Spleen (tissue), 11 donors: Measurements from ENCODE around the gene NUMB. TPM values are rescaled to one million over a fixed set of nuclear protein-coding genes. Genes with fewer than 3 reads are reported as not detected.

Source experiments
- DNase-seq: peaks from one replicate; pipeline ENCODE4 v3.0.0-alpha.2; 2020
- H3K27ac ChIP-seq, 8 donors: fragments of 200-600 bp; sonication (generic) in 7 of 8; 1 replicate in 4 of 8; 2 replicates in 4 of 8; pipeline versions ENCODE4 v1.5.0 to v1.8.0; 2016 to 2021; ENCODE audit warnings: inconsistent platforms in 4 of 8, mild to moderate bottlenecking in 4 of 8, moderate library complexity in 1 of 8
- H3K27me3 ChIP-seq, 7 donors: fragments of 200-600 bp; sonication (generic) in 6 of 7; replicated peaks in 1 of 7; 1 replicate in 4 of 7; 2 replicates in 3 of 7; pipeline versions ENCODE4 v1.5.0 to v1.8.0; 2016 to 2021; ENCODE audit warnings: inconsistent platforms in 3 of 7, mild to moderate bottlenecking in 1 of 7
- H3K36me3 ChIP-seq, 6 donors: fragments of 200-600 bp; sonication (generic) in 5 of 6; 1 replicate in 4 of 6; 2 replicates in 2 of 6; pipeline versions ENCODE4 v1.5.0 to v1.8.0; 2016 to 2021; ENCODE audit warnings: inconsistent platforms in 2 of 6
- H3K4me1 ChIP-seq, 6 donors: fragments of 200-600 bp; sonication (generic) in 5 of 6; 1 replicate in 3 of 6; 2 replicates in 3 of 6; pipeline versions ENCODE4 v1.5.0 to v1.8.0; 2016 to 2021; ENCODE audit warnings: inconsistent platforms in 3 of 6
- H3K4me3 ChIP-seq, 8 donors: fragments of 200-600 bp; sonication (generic) in 7 of 8; 1 replicate in 4 of 8; 2 replicates in 4 of 8; pipeline versions ENCODE4 v1.5.0 to v1.8.0; 2016 to 2021; ENCODE audit warnings: inconsistent platforms in 4 of 8, mild to moderate bottlenecking in 4 of 8, moderate library complexity in 2 of 8
- H3K9me3 ChIP-seq, 8 donors: fragments of 200-600 bp; sonication (generic) in 7 of 8; 1 replicate in 4 of 8; 2 replicates in 4 of 8; pipeline versions ENCODE4 v1.5.0 to v1.8.0; 2016 to 2021; ENCODE audit warnings: inconsistent platforms in 4 of 8
- CTCF ChIP-seq, 11 experiments: fragments of 200-600 bp in 7 of 11; fragments of 450-650 bp in 4 of 11; sonication (generic) in 4 of 11; IDR thresholded peaks in 8 of 11; conservative IDR thresholded peaks in 3 of 11; 1 replicate in 7 of 11; 2 replicates in 4 of 11; pipeline versions ENCODE4 v1.4.0 to v1.8.0; 2016 to 2021; ENCODE audit warnings: antibody characterized with exemption in 11 of 11, inconsistent platforms in 4 of 11, mild to moderate bottlenecking in 1 of 11
- POLR2A ChIP-seq, 3 donors: fragments of 450-650 bp; IDR thresholded peaks; one replicate each; pipeline ENCODE4 v1.5.1; 2017; ENCODE audit warnings: antibody characterized with exemption in 3 of 3, mild to moderate bottlenecking in 1 of 3
- POLR2AphosphoS5 ChIP-seq, 3 donors: sonication (generic); formaldehyde crosslinking; IDR thresholded peaks; one replicate each; pipeline ENCODE4 v1.5.1; 2017; ENCODE audit warnings: antibody characterized with exemption in 3 of 3
- WGBS, 5 donors: extraction: QIAGEN DNeasy Blood & Tissue Kit in 3 of 5; methylation state at CpG; one replicate each; pipeline versions ENCODE4 v1.1.5 to v1.1.7; 2013 to 2018; 5-methylcytosine and 5-hydroxymethylcytosine counted together
- intact Hi-C: fragments of 100-400 bp; cut with DNase I; formaldehyde crosslinking; loops from one replicate; pipeline ENCODE4 v1.15.0; 2023; ENCODE audit warnings: low total_unique reads
- polyA plus RNA-seq, 3 donors: library from polyadenylated mRNA; stranded (reverse); fragments of 200-250 nt; gene quantifications; one replicate each; pipeline ENCODE4 v1.2.1, GENCODE V29; 2013
- total RNA-seq, 7 donors: library from RNA; depleted of rRNA in 3 of 7; stranded (reverse); fragments of >200 nt in 3 of 7; fragmentation: NEBNext Ultra II Directional in 4 of 7; extraction: Animal tissue kit (Norgen Biotek cat#: 25700) in 4 of 7; gene quantifications; one replicate each; pipeline versions ENCODE4 v1.1.0 to v1.2.1, GENCODE V29; 2016 to 2021
- donor health status: healthy with polysubstance abuse.
- donor health status: DM: no; HTN: no; CAD: no; lungs with moderate emphysema.
- donor health status: DM: no; HTN: no; CAD: no.
- donor health status: Bipolar disorder and iron deficiency.
- donor health status: healthy.
- donor health status: DM: no; HTN: no; CAD: no.
- donor health status: DM: yes; HTN: yes; CAD: no.

The NUMB gene
- total and polyA plus RNA-seq, 10 donors: 19.8 to 165 (median 92.9) TPM

DNA sequence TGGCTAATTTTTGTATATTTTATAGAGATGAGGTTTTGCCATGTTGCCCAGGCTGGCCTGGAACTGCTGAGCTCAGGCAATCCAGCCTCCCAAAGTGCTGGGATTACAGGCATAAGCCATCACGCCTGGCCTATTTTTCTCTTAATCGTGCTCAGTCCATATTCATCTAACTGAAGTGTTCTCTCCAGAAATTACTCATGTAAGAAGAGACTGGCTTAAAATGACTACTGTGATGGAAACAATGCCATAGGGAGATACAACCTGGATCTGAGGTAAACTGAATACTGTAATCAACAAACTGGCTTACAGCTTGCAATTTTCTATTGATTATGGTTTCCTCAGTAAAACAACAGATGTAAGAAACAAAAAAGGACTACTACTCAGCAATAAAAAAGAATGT lies 21.1 kb downstream of the NUMB start:
- H3K9me3 ChIP-seq: no peaks in the 10 kb centered on the region
- TF ChIP-seq POLR2AphosphoS5 (IDR thresholded peaks at IDR 0.05): no peak
- TF ChIP-seq POLR2A (IDR thresholded peaks at IDR 0.05): no peak
- no peak for TF ChIP-seq CTCF (IDR thresholded peaks at IDR 0.05 in 8 of 11, conservative IDR thresholded peaks at IDR 0.05 in 3 of 11)
- no peak overlapping the region for H3K4me3 ChIP-seq
- no peak overlapping the region for H3K27ac ChIP-seq
- H3K4me1 ChIP-seq: peaks cover 0 to 62% (median 20%) of the 10 kb centered on the region in 6 donors
- intact Hi-C loops: no loop called here
- 92 to 100% (median 97%) methylated on average over 2 of the region's 2 CpGs for WGBS, 5 donors
- no peaks in the 10 kb centered on the region for H3K27me3 ChIP-seq
- H3K36me3 ChIP-seq: no peaks in the 10 kb centered on the region
- no peak for DNase-seq

DNA sequence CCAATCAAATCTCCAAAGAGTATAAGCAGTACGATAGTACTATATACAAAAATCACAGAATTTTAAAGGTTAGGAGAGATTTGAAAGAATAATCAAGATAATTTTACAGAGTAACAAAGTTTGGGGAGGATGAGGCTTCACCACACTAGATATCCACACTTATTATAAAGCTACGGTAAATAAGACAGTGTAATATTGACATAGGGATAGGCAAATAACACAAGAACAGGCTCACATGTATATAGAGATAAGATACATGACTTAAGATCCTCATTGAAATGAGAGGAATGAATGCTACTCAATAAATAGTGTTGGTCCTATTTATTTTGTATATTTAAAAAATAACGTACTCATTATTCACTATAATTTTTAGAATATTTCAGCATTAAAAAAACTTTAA lies 26.2 kb downstream of the NUMB start:
- 94 to 98% (median 97%) methylated on average over 3 of the region's 3 CpGs for WGBS, 5 donors
- no peaks in the 10 kb centered on the region for H3K27me3 ChIP-seq

DNA sequence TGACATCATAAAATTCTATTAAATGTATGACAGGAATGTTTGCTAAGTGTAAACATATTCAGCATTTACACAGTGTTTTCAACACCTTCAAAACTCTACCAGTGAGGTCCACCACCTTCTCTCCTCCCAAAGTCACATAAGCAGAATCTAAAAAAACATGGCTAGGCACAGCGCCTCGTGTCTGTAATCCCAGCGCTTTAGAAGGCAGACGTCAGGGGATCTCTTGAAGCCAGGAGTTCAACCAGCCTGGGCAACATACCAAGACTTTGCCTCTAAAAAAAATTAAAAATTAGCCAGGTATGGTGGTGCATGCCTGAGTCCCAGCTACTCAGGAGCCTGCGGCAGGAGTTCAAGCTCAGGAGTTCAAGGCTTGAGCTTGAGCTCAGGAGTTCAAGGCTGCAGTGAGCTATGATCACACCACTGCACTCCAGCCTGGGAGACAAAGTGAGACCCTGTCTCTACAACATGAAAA lies 30.0 kb downstream of the NUMB start:
- Histone ChIP-seq H3K27me3 (no peaks in the 10 kb centered on the region), H3K9me3 (no peaks in the 10 kb centered on the region), H3K27ac (peak overlapping the region in 7 of 8 donors; percentile 10 to 63 (median 55)), H3K4me3 (no peak overlapping the region), H3K36me3 (peaks cover 0 to 7% (median 0%) of the 10 kb centered on the region in 6 donors), H3K4me1 (peaks cover 20 to 79% (median 50%) of the 10 kb centered on the region in 6 donors)
- WGBS, 5 donors: 79 to 85% (median 82%) methylated on average over 5 of the region's 5 CpGs
- intact Hi-C loops: no loop called here
- no peak for TF ChIP-seq POLR2AphosphoS5 (IDR thresholded peaks at IDR 0.05)
- TF ChIP-seq POLR2A (IDR thresholded peaks at IDR 0.05): no peak
- no peak for TF ChIP-seq CTCF (IDR thresholded peaks at IDR 0.05 in 8 of 11, conservative IDR thresholded peaks at IDR 0.05 in 3 of 11)
- no peak for DNase-seq

More for the DNA sequence above, 26.2 kb downstream of the NUMB start:
- H3K27ac ChIP-seq: no peak overlapping the region
- intact Hi-C loops: no loop called here
- H3K4me1 ChIP-seq: peaks cover 9 to 65% (median 25%) of the 10 kb centered on the region in 6 donors
- TF ChIP-seq POLR2AphosphoS5 (IDR thresholded peaks at IDR 0.05) (no peak), POLR2A (IDR thresholded peaks at IDR 0.05) (no peak), CTCF (IDR thresholded peaks at IDR 0.05 in 8 of 11, conservative IDR thresholded peaks at IDR 0.05 in 3 of 11) (no peak)
- H3K36me3 ChIP-seq: peaks cover 0 to 4% (median 0%) of the 10 kb centered on the region in 6 donors
- H3K9me3 ChIP-seq: no peaks in the 10 kb centered on the region
- DNase-seq: no peak
- H3K4me3 ChIP-seq: no peak overlapping the region

GRCh38 chr14:73427516-73428264 lies 30.7 kb downstream of the NUMB start:
- Histone ChIP-seq H3K9me3 (no peaks in the 10 kb centered on the region), H3K27ac (peak overlapping the region; percentile 24 to 63 (median 43)), H3K4me3 (no peak overlapping the region), H3K27me3 (no peaks in the 10 kb centered on the region), H3K36me3 (peaks cover 0 to 14% (median 0%) of the 10 kb centered on the region in 6 donors), H3K4me1 (peaks cover 20 to 79% (median 50%) of the 10 kb centered on the region in 6 donors)
- no peak for DNase-seq
- intact Hi-C loops: no loop called here
- 84 to 91% (median 88%) methylated on average over 4 of the region's 4 CpGs for WGBS, 5 donors
- TF ChIP-seq CTCF (IDR thresholded peaks at IDR 0.05 in 8 of 11, conservative IDR thresholded peaks at IDR 0.05 in 3 of 11): no peak
- TF ChIP-seq POLR2AphosphoS5 (IDR thresholded peaks at IDR 0.05): no peak
- TF ChIP-seq POLR2A (IDR thresholded peaks at IDR 0.05): no peak
